Glomerular endothelial cell (primary cell): ENCODE data around the gene SLC22A7. TPM values are rescaled to one million over a fixed set of nuclear protein-coding genes. Genes with fewer than 3 reads are reported as not detected.

Source experiments
- DNase-seq: peaks from one replicate; pipeline ENCODE4 v3.0.0-alpha.2; 2011; ENCODE audit warnings: low read depth, low spot score; ENCODE audit errors: extremely low read depth
- total RNA-seq: library from RNA; depleted of rRNA; stranded (reverse); fragments of >200 nt; gene quantifications from 2 replicates; pipeline ENCODE4 v1.2.3, GENCODE V29; 2015

The SLC22A7 gene
- total RNA-seq: not detected in 2 replicates

- no peak for DNase-seq
These were observed at the start of gene SLC22A7 for GRCh38 chr6:43297644-43298564. TSS of gene SLC22A7 (plus strand) at chr6:43298260. CDS start at chr6:43298359, 99 bp downstream.

GRCh38 chr6:43248791-43249190 is 49.3 kb upstream of the SLC22A7 start:
- no peak for DNase-seq

GRCh38 chr6:43250992-43251373 is 47.1 kb upstream of the SLC22A7 start:
- DNase-seq: no peak

GRCh38 chr6:43253401-43253800 is 44.7 kb upstream of the SLC22A7 start:
- DNase-seq: no peak

GRCh38 chr6:43254138-43254817 is 43.8 kb upstream of the SLC22A7 start:
- no peak for DNase-seq

GRCh38 chr6:43254846-43255245 is 43.2 kb upstream of the SLC22A7 start:
- no peak for DNase-seq

- no peak for DNase-seq
These were observed 42.5 kb upstream of the SLC22A7 start for GRCh38 chr6:43255408-43256054.

GRCh38 chr6:43256670-43257366 is 41.2 kb upstream of the SLC22A7 start:
- DNase-seq: no peak

- no peak for DNase-seq
These were observed 40.5 kb upstream of the SLC22A7 start for GRCh38 chr6:43257367-43258145.

GRCh38 chr6:43258180-43258579 is 39.9 kb upstream of the SLC22A7 start:
- no peak for DNase-seq

GRCh38 chr6:43258807-43259686 is 39.0 kb upstream of the SLC22A7 start:
- no peak for DNase-seq

GRCh38 chr6:43260791-43261190 is 37.3 kb upstream of the SLC22A7 start:
- no peak for DNase-seq

GRCh38 chr6:43261198-43261597 is 36.9 kb upstream of the SLC22A7 start:
- no peak for DNase-seq

GRCh38 chr6:43262000-43262779 is 35.9 kb upstream of the SLC22A7 start:
- no peak for DNase-seq

- DNase-seq: no peak
These were observed 35.2 kb upstream of the SLC22A7 start for GRCh38 chr6:43262780-43263313.

GRCh38 chr6:43263314-43264178 is 34.5 kb upstream of the SLC22A7 start:
- no peak for DNase-seq

- no peak for DNase-seq
These were observed 33.4 kb upstream of the SLC22A7 start for GRCh38 chr6:43264599-43265145.
